HEK293 (cell line): ENCODE data around the gene NAGPA.

Experiments
- CTCF ChIA-PET: fragments of 350-600 bp; formaldehyde crosslinking; extraction: SDS; loops from one replicate; lab custom pipeline; 2021; ENCODE audit warnings: antibody characterized with exemption; lab: Yijun Ruan, JAX
- POLR2A ChIA-PET: fragments of 300-600 bp; formaldehyde crosslinking; extraction: SDS; loops from one replicate; lab custom pipeline; 2020; ENCODE audit warnings: antibody characterized with exemption, inconsistent platforms; lab: Yijun Ruan, JAX
- H3K27ac ChIP-seq: fragments of 200-500 bp; sonication (Bioruptor generic); 2 replicates; pipeline ENCODE4 v1.5.1; 2014; ENCODE audit warnings: low read depth, low read length, control low read depth, inconsistent platforms; ENCODE audit errors: extremely low read depth
- H3K36me3 ChIP-seq, 2 experiments: fragments of 200-500 bp in 1 of 2; sonication (Bioruptor generic) in 1 of 2; 1 replicate in 1 of 2; 2 replicates in 1 of 2; pipeline ENCODE4 v1.5.1; 2014 to 2017; ENCODE audit warnings: inconsistent platforms in 2 of 2, low read length in 2 of 2; ENCODE audit not compliant: control insufficient read depth in 2 of 2, insufficient read depth in 1 of 2
- H3K4me1 ChIP-seq: fragments of 200-500 bp; sonication (Bioruptor generic); 2 replicates; pipeline ENCODE4 v1.5.1; 2014; ENCODE audit warnings: mild to moderate bottlenecking, low read length, inconsistent platforms; ENCODE audit not compliant: control insufficient read depth, insufficient read depth
- H3K4me3 ChIP-seq: 2 replicates; pipeline ENCODE4 v1.5.1; 2011; ENCODE audit warnings: low read depth, mild to moderate bottlenecking, control low read depth, low read length, moderate library complexity
- H3K9me3 ChIP-seq: fragments of 200-500 bp; sonication (Bioruptor generic); 2 replicates; pipeline ENCODE4 v1.5.1; 2014; ENCODE audit warnings: low read depth, low read length, inconsistent platforms; ENCODE audit not compliant: control insufficient read depth, insufficient read depth
- BCL11A ChIP-seq: fragments of 450-650 bp; formaldehyde crosslinking; IDR thresholded peaks from 2 replicates; pipeline ENCODE4 v1.5.1; 2016; ENCODE audit warnings: low read depth, missing biosample characterization, missing genetic modification characterization
- ELK4 ChIP-seq: IDR thresholded peaks from 2 replicates; pipeline ENCODE4 v1.6.1; 2011; ENCODE audit warnings: mild to moderate bottlenecking, low read depth, low read length, borderline replicate concordance
- FEZF1 ChIP-seq: fragments of 450-650 bp; formaldehyde crosslinking; IDR thresholded peaks from 2 replicates; pipeline ENCODE4 v1.5.1; 2016; ENCODE audit warnings: missing biosample characterization, missing genetic modification characterization
- KLF1 ChIP-seq: fragments of 450-650 bp; formaldehyde crosslinking; IDR thresholded peaks from 2 replicates; pipeline ENCODE4 v1.5.1; 2016; ENCODE audit warnings: missing biosample characterization, missing genetic modification characterization
- MZF1 ChIP-seq: fragments of 450-650 bp; formaldehyde crosslinking; IDR thresholded peaks from 2 replicates; pipeline ENCODE4 v1.5.1; 2017; ENCODE audit warnings: missing biosample characterization, missing genetic modification characterization, borderline replicate concordance
- SP2 ChIP-seq: fragments of 450-650 bp; formaldehyde crosslinking; IDR thresholded peaks from 2 replicates; pipeline ENCODE4 v1.5.1; 2016; ENCODE audit warnings: missing biosample characterization, missing genetic modification characterization
- TSHZ1 ChIP-seq: fragments of 450-650 bp; formaldehyde crosslinking; IDR thresholded peaks from 2 replicates; pipeline ENCODE4 v1.5.1; 2016; ENCODE audit warnings: missing biosample characterization, missing genetic modification characterization, borderline replicate concordance
- ZBTB1 ChIP-seq: fragments of 450-650 bp; formaldehyde crosslinking; IDR thresholded peaks from 2 replicates; pipeline ENCODE4 v1.5.1; 2016; ENCODE audit warnings: missing biosample characterization, missing genetic modification characterization
- ZBTB26 ChIP-seq: fragments of 450-650 bp; formaldehyde crosslinking; optimal IDR thresholded peaks from 2 replicates; pipeline ENCODE3; 2016; ENCODE audit warnings: missing biosample characterization, mild to moderate bottlenecking, missing genetic modification characterization
- ZFHX2 ChIP-seq: fragments of 450-650 bp; formaldehyde crosslinking; conservative IDR thresholded peaks from 2 replicates; pipeline ENCODE4 v1.5.1; 2016; ENCODE audit warnings: missing biosample characterization, missing genetic modification characterization
- ZFP41 ChIP-seq: fragments of 450-650 bp; formaldehyde crosslinking; IDR thresholded peaks from 2 replicates; pipeline ENCODE4 v1.5.1; 2016; ENCODE audit warnings: missing biosample characterization, missing genetic modification characterization, borderline replicate concordance
- ZNF140 ChIP-seq: fragments of 450-650 bp; formaldehyde crosslinking; IDR thresholded peaks from 2 replicates; pipeline ENCODE4 v1.5.1; 2016; ENCODE audit warnings: missing biosample characterization, missing genetic modification characterization
- ZNF157 ChIP-seq: fragments of 450-650 bp; formaldehyde crosslinking; IDR thresholded peaks from 2 replicates; pipeline ENCODE4 v1.5.1; 2016; ENCODE audit warnings: missing biosample characterization, missing genetic modification characterization
- ZNF2 ChIP-seq: fragments of 450-650 bp; formaldehyde crosslinking; IDR thresholded peaks from 2 replicates; pipeline ENCODE4 v1.5.1; 2016; ENCODE audit warnings: missing biosample characterization, missing genetic modification characterization
- ZNF266 ChIP-seq: fragments of 450-650 bp; formaldehyde crosslinking; IDR thresholded peaks from 2 replicates; pipeline ENCODE4 v1.5.1; 2016; ENCODE audit warnings: missing biosample characterization, missing genetic modification characterization, low read depth
- ZNF280D ChIP-seq: fragments of 450-650 bp; formaldehyde crosslinking; IDR thresholded peaks from 2 replicates; pipeline ENCODE4 v1.5.1; 2016; ENCODE audit warnings: missing biosample characterization, missing genetic modification characterization
- ZNF391 ChIP-seq: fragments of 450-650 bp; formaldehyde crosslinking; IDR thresholded peaks from 2 replicates; pipeline ENCODE4 v1.5.1; 2016; ENCODE audit warnings: low read depth, missing biosample characterization, missing genetic modification characterization, borderline replicate concordance
- ZNF416 ChIP-seq: fragments of 450-650 bp; formaldehyde crosslinking; IDR thresholded peaks from 2 replicates; pipeline ENCODE4 v1.5.1; 2016; ENCODE audit warnings: missing biosample characterization, missing genetic modification characterization
- ZNF433 ChIP-seq: fragments of 450-650 bp; formaldehyde crosslinking; IDR thresholded peaks from 2 replicates; pipeline ENCODE4 v1.5.1; 2016; ENCODE audit warnings: missing biosample characterization, missing genetic modification characterization, low read depth
- ZNF510 ChIP-seq: fragments of 450-650 bp; formaldehyde crosslinking; IDR thresholded peaks from 2 replicates; pipeline ENCODE4 v1.5.1; 2018; ENCODE audit warnings: mild to moderate bottlenecking, missing genetic modification characterization, missing biosample characterization; ENCODE audit not compliant: insufficient replicate concordance
- ZNF561 ChIP-seq: fragments of 450-650 bp; IDR thresholded peaks from 2 replicates; pipeline ENCODE4 v1.5.1; 2018; ENCODE audit warnings: missing biosample characterization, missing genetic modification characterization, borderline replicate concordance
- ZNF585B ChIP-seq: fragments of 450-650 bp; formaldehyde crosslinking; IDR thresholded peaks from 2 replicates; pipeline ENCODE4 v1.5.1; 2016; ENCODE audit warnings: missing biosample characterization, missing genetic modification characterization
- ZNF624 ChIP-seq: fragments of 450-650 bp; formaldehyde crosslinking; IDR thresholded peaks from 2 replicates; pipeline ENCODE4 v1.5.1; 2017; ENCODE audit warnings: missing biosample characterization, missing genetic modification characterization
- ZNF701 ChIP-seq: fragments of 450-650 bp; formaldehyde crosslinking; IDR thresholded peaks from 2 replicates; pipeline ENCODE4 v1.5.1; 2016; ENCODE audit warnings: missing biosample characterization, missing genetic modification characterization
- ZNF76 ChIP-seq: fragments of 450-650 bp; formaldehyde crosslinking; IDR thresholded peaks from 2 replicates; pipeline ENCODE4; 2016; ENCODE audit warnings: low read depth, missing biosample characterization, missing genetic modification characterization, borderline replicate concordance
- ZNF792 ChIP-seq: fragments of 450-650 bp; formaldehyde crosslinking; IDR thresholded peaks from 2 replicates; pipeline ENCODE4 v1.5.1; 2016; ENCODE audit warnings: missing biosample characterization, missing genetic modification characterization
- ZSCAN23 ChIP-seq: fragments of 450-650 bp; formaldehyde crosslinking; IDR thresholded peaks from 2 replicates; pipeline ENCODE4 v1.5.1; 2016; ENCODE audit warnings: missing biosample characterization, missing genetic modification characterization
- ZSCAN5A ChIP-seq: fragments of 450-650 bp; formaldehyde crosslinking; IDR thresholded peaks from 2 replicates; pipeline ENCODE4 v1.5.1; 2016; ENCODE audit warnings: missing biosample characterization, missing genetic modification characterization

Gene NAGPA

GRCh38 chr16:4987580-4988374, 46.0 kb downstream of the NAGPA start:
- H3K27ac ChIP-seq, result no peak overlapping the region
- CTCF ChIA-PET, result no interaction called here
- no peaks in the 10 kb centered on the region for H3K9me3 ChIP-seq
- H3K4me3 ChIP-seq, result no peak overlapping the region
- H3K36me3 ChIP-seq, result no peaks in the 10 kb centered on the region
- POLR2A ChIA-PET, result no interaction called here
- H3K4me1 ChIP-seq, result no peaks in the 10 kb centered on the region
- TF ChIP-seq ZNF433 (tag by site-specific recombination), result no peak
- no peak for TF ChIP-seq ZNF266 (tag by site-specific recombination)
- no peak for TF ChIP-seq FEZF1 (tag by site-specific recombination)
- no peak for TF ChIP-seq ZNF140
- TF ChIP-seq BCL11A (tag by site-specific recombination), result no peak
- TF ChIP-seq ZNF76 (tag by site-specific recombination), result no peak
- no peak for TF ChIP-seq ZSCAN5A (tag by site-specific recombination)
- TF ChIP-seq ELK4, result no peak
- TF ChIP-seq ZFP41 (tag by site-specific recombination), result no peak
- TF ChIP-seq ZNF585B (tag by site-specific recombination), result no peak
- TF ChIP-seq ZNF701, result no peak
- no peak for TF ChIP-seq ZNF624 (tag by site-specific recombination)
- TF ChIP-seq ZNF157 (tag by site-specific recombination), result no peak
- peak; percentile 62 for TF ChIP-seq KLF1
- TF ChIP-seq ZNF2 (tag by site-specific recombination), result no peak
- TF ChIP-seq ZNF561 (tag by site-specific recombination), result no peak
- TF ChIP-seq SP2 (tag by site-specific recombination), result 0 out of 2 replicates have a peak, but pooled peaks have one; percentile 15
- TF ChIP-seq ZBTB1 (tag by site-specific recombination), result no peak
- TF ChIP-seq ZNF391, result no peak
- TF ChIP-seq ZNF280D (tag by site-specific recombination), result no peak
- peak; percentile 53 for TF ChIP-seq ZFHX2 (tag by site-specific recombination)
- TF ChIP-seq ZSCAN23, result no peak
- peak; percentile 28 for TF ChIP-seq ZBTB26 (tag by site-specific recombination)
- TF ChIP-seq ZNF416 (tag by site-specific recombination), result no peak
- no peak for TF ChIP-seq TSHZ1 (tag by site-specific recombination)
- TF ChIP-seq MZF1 (tag by site-specific recombination), result no peak
- TF ChIP-seq ZNF510 (tag by site-specific recombination), result no peak
- no peak for TF ChIP-seq ZNF792 (tag by site-specific recombination)
